ENCODE data around the gene MAGEA10.
"Not testable (repeated sequence)": the region's sequence is repeated elsewhere in the genome, so short reads cannot be mapped to it uniquely, and the experiment has no call there.

The MAGEA10 gene

DNA sequence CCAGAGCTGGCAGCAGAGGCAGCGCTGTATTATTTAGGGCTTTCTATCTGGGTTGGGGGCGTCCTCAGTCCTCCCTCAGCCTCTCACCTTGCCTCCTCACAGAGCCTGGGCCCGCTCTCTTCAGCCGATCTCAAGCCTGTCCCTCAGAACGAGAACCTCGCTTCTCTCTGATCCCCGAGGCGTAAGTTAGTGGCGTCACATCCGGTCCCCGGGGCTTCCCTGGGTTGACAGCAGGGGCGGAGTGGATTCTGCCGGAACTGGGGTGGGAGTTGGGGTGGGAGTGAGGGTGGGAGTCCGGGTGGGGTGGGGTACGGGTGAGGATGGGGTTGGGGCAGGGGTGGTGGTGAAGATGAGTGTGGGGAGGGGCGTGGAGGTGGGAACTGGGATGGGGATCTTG is at the start of gene MAGEA10:
TSS of gene MAGEA10 (minus strand) at position 190 of the 397 bp plus-strand sequence. CDS start 2,957 bp downstream, outside the sequence.
- DNase-seq = no peak
- H3K4me1 Mint-ChIP-seq (ENCODE audit: low read depth) = no peaks in the 10 kb centered on the region
- H3K36me3 Mint-ChIP-seq (ENCODE audit: low read depth) = no peaks in the 10 kb centered on the region
- no peak within 1 kb of the TSS for H3K27ac Mint-ChIP-seq
- H3K27me3 Mint-ChIP-seq = peaks cover 5% of the 10 kb centered on the region
- H3K4me3 Mint-ChIP-seq = no peak within 1 kb of the TSS
- H3K9me3 Mint-ChIP-seq = no peaks in the 10 kb centered on the region

DNA sequence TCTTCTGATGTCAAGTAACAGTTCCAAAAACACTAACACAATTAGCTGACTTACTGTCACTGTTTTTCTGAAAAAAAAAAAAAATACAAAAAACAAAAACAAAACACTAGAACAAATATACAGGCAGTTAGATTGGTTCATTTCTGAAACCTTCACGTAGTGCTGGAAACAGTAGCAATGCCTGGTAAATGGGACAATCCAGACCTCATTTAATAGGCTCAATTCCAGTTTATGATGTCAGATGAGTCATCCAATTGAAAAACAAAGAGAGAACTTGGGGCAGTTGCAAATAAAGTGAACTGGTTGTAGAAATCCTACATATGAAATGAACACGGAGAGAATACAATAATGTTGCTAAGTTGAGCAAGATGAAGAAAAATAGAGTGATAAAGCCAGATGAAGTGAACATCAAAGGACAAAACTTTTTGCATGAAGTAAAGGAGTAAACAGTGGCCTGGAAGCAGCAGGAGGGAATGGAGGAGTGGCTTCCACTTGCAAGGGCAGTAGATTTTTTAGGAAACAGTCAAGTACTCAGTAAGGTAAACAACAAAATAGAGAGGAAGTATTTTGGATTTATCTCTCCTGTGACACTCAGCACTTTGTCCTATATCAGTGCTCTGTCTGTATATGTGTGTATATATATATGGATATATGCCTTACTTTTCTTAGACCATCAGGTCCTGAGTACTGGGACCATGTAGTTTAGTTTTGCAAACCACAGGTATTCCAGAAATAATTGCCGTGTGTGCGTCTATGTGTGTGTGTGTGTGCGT is 39.3 kb upstream of the MAGEA10 start:
- no peak overlapping the region for H3K4me3 Mint-ChIP-seq
- DNase-seq = no peak
- no peaks in the 10 kb centered on the region for H3K9me3 Mint-ChIP-seq
- no peak overlapping the region for H3K27ac Mint-ChIP-seq
- peaks cover 7% of the 10 kb centered on the region for H3K27me3 Mint-ChIP-seq
- no peaks in the 10 kb centered on the region for H3K4me1 Mint-ChIP-seq (ENCODE audit: low read depth)
- H3K36me3 Mint-ChIP-seq (ENCODE audit: low read depth) = no peaks in the 10 kb centered on the region

DNA sequence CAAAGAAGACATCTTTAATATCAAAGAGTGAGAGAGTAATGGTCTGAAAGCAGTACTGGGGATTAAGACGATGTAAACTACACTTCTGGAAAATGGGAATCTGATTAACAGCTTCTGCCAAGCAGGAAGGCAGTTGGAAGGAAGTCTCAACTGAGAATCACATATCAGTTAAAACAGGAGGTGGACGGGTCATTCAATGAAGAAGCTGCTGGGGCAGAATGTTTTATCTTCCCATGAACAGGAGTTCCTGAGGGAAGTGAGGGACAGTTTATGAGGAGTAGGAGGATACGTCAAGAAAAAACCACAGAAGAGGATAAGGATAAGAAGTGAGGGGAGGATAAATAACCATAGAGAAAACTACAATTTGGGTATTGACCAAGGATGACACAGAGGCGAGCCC is 38.7 kb upstream of the MAGEA10 start:
- H3K9me3 Mint-ChIP-seq = no peaks in the 10 kb centered on the region
- DNase-seq = no peak

GRCh38 chrX:152175892-152176291 is 37.5 kb upstream of the MAGEA10 start:
- not testable (repeated sequence) for H3K9me3 Mint-ChIP-seq; H3K36me3 Mint-ChIP-seq (ENCODE audit: low read depth); H3K4me3 Mint-ChIP-seq; DNase-seq; H3K27ac Mint-ChIP-seq; H3K4me1 Mint-ChIP-seq (ENCODE audit: low read depth)
- peaks cover 11% of the 10 kb centered on the region for H3K27me3 Mint-ChIP-seq

More for the DNA sequence above, 38.7 kb upstream of the MAGEA10 start:
- Mint-ChIP-seq H3K27ac (no peak overlapping the region), H3K4me1 (ENCODE audit: low read depth) (no peaks in the 10 kb centered on the region), H3K27me3 (peaks cover 8% of the 10 kb centered on the region), H3K4me3 (no peak overlapping the region), H3K36me3 (ENCODE audit: low read depth) (no peaks in the 10 kb centered on the region)

- not testable (repeated sequence) for H3K4me3 Mint-ChIP-seq; DNase-seq; H3K9me3 Mint-ChIP-seq; H3K27ac Mint-ChIP-seq; H3K4me1 Mint-ChIP-seq (ENCODE audit: low read depth); H3K36me3 Mint-ChIP-seq (ENCODE audit: low read depth)
- H3K27me3 Mint-ChIP-seq = peaks cover 11% of the 10 kb centered on the region
These were observed 35.5 kb upstream of the MAGEA10 start for GRCh38 chrX:152173923-152174322.

DNA sequence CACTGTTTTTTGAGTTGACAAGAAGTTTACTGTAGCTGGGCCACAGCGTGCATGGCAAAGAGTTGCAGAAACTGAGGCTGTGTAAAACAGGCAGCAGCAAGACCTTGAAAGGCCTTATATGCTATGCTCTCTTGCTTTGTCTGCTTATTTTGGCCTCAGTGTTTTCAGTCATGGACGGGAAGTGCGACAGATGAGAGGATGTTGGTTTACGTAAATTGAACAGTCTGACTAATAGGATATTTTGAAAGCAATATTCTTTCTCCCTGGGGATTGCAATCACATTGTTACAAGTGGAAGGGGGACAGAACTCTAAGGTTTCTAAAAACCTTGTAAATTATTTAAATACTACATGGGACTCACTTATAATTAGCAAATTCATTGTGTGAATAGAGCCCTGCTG is 32.2 kb upstream of the MAGEA10 start:
- Mint-ChIP-seq H3K9me3 (no peaks in the 10 kb centered on the region), H3K4me3 (no peak overlapping the region), H3K36me3 (ENCODE audit: low read depth) (no peaks in the 10 kb centered on the region), H3K27ac (no peak overlapping the region), H3K27me3 (peaks cover 11% of the 10 kb centered on the region), H3K4me1 (ENCODE audit: low read depth) (no peaks in the 10 kb centered on the region)
- DNase-seq = no peak

- Mint-ChIP-seq H3K4me1 (ENCODE audit: low read depth) (no peaks in the 10 kb centered on the region), H3K36me3 (ENCODE audit: low read depth) (no peaks in the 10 kb centered on the region), H3K27me3 (peaks cover 9% of the 10 kb centered on the region), H3K4me3 (no peak overlapping the region), H3K27ac (no peak overlapping the region), H3K9me3 (no peaks in the 10 kb centered on the region)
- no peak for DNase-seq
These were observed 26.8 kb upstream of the MAGEA10 start for GRCh38 chrX:152165033-152165743.

- Mint-ChIP-seq H3K36me3 (ENCODE audit: low read depth) (no peaks in the 10 kb centered on the region), H3K4me1 (ENCODE audit: low read depth) (no peaks in the 10 kb centered on the region), H3K27ac (no peak overlapping the region), H3K4me3 (no peak overlapping the region), H3K27me3 (peaks cover 24% of the 10 kb centered on the region), H3K9me3 (no peaks in the 10 kb centered on the region)
- no peak for DNase-seq
These were observed 18.7 kb upstream of the MAGEA10 start for GRCh38 chrX:152157042-152157441.

GRCh38 chrX:152155766-152156310 is 17.5 kb upstream of the MAGEA10 start:
- Mint-ChIP-seq H3K27ac (no peak overlapping the region), H3K9me3 (no peaks in the 10 kb centered on the region), H3K4me1 (ENCODE audit: low read depth) (no peaks in the 10 kb centered on the region), H3K4me3 (no peak overlapping the region), H3K27me3 (peaks cover 20% of the 10 kb centered on the region), H3K36me3 (ENCODE audit: low read depth) (no peaks in the 10 kb centered on the region)
- no peak for DNase-seq

- Mint-ChIP-seq H3K27ac (no peak overlapping the region), H3K9me3 (no peaks in the 10 kb centered on the region), H3K36me3 (ENCODE audit: low read depth) (no peaks in the 10 kb centered on the region), H3K4me3 (no peak overlapping the region), H3K4me1 (ENCODE audit: low read depth) (no peaks in the 10 kb centered on the region), H3K27me3 (peaks cover 29% of the 10 kb centered on the region)
- DNase-seq = no peak
These were observed 15.7 kb upstream of the MAGEA10 start for GRCh38 chrX:152154050-152154449.

GRCh38 chrX:152151256-152151655 is 12.9 kb upstream of the MAGEA10 start:
- Mint-ChIP-seq H3K27ac (no peak overlapping the region), H3K4me1 (ENCODE audit: low read depth) (no peaks in the 10 kb centered on the region), H3K9me3 (no peaks in the 10 kb centered on the region), H3K4me3 (no peak overlapping the region), H3K36me3 (ENCODE audit: low read depth) (no peaks in the 10 kb centered on the region), H3K27me3 (peaks cover 32% of the 10 kb centered on the region)
- no peak for DNase-seq

DNA sequence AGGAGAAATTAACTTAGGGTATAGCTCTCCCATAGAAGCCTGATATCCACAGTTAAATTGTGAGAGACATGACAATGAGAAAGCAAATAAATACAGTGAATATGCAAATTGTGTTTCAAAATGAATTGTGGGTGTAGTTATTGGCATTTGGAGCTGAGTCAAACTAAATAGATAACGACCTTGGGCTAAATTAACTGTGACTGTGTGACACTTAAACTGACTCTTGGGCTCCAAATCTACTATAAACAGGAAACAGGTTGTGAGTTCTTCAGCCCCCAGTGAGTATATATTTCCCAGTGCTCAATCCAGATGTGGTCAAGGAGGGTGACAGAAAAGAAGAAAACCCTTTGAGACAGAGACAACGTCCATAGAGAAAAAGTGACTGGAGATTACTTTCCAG is 11.3 kb upstream of the MAGEA10 start:
- no peak for DNase-seq
- no peak overlapping the region for H3K27ac Mint-ChIP-seq
- H3K36me3 Mint-ChIP-seq (ENCODE audit: low read depth) = no peaks in the 10 kb centered on the region
- no peak overlapping the region for H3K4me3 Mint-ChIP-seq
- H3K27me3 Mint-ChIP-seq = peaks cover 25% of the 10 kb centered on the region
- no peaks in the 10 kb centered on the region for H3K4me1 Mint-ChIP-seq (ENCODE audit: low read depth)
- no peaks in the 10 kb centered on the region for H3K9me3 Mint-ChIP-seq

GRCh38 chrX:152139589-152139988 is 1.2 kb upstream of the MAGEA10 start:
- no peak overlapping the region for H3K27ac Mint-ChIP-seq
- H3K27me3 Mint-ChIP-seq = peaks cover 6% of the 10 kb centered on the region
- no peaks in the 10 kb centered on the region for H3K9me3 Mint-ChIP-seq
- H3K36me3 Mint-ChIP-seq (ENCODE audit: low read depth) = no peaks in the 10 kb centered on the region
- no peaks in the 10 kb centered on the region for H3K4me1 Mint-ChIP-seq (ENCODE audit: low read depth)
- H3K4me3 Mint-ChIP-seq = no peak overlapping the region
- no peak for DNase-seq

GRCh38 chrX:152137771-152138387 is 498 bp downstream of the MAGEA10 start:
- H3K27ac Mint-ChIP-seq = no peak overlapping the region
- no peak overlapping the region for H3K4me3 Mint-ChIP-seq
- no peaks in the 10 kb centered on the region for H3K36me3 Mint-ChIP-seq (ENCODE audit: low read depth)
- no peaks in the 10 kb centered on the region for H3K4me1 Mint-ChIP-seq (ENCODE audit: low read depth)
- DNase-seq = no peak
- peaks cover 5% of the 10 kb centered on the region for H3K27me3 Mint-ChIP-seq
- no peaks in the 10 kb centered on the region for H3K9me3 Mint-ChIP-seq

DNA sequence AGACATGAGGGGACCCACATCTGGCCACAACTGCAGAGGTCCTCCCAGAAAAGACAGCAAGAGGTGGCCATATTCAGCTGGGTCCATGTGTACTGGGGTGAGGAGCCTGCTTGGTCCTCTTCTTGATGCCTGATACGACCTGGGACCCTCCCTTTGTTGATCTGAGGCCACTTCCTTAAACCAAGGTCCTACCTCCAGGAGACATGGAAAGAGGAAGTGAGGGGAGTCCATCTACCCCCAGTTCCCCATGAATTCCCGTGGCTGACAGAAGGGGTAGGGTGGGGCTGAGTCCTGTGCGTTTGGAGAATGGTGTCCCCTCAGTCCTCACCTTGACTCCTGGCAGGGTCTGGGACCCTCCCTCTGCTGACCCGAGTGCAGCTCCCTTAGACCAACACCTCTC is 2.1 kb downstream of the MAGEA10 start:
- H3K27ac Mint-ChIP-seq = no peak overlapping the region
- no peaks in the 10 kb centered on the region for H3K4me1 Mint-ChIP-seq (ENCODE audit: low read depth)
- H3K4me3 Mint-ChIP-seq = no peak overlapping the region
- H3K36me3 Mint-ChIP-seq (ENCODE audit: low read depth) = no peaks in the 10 kb centered on the region
- no peaks in the 10 kb centered on the region for H3K9me3 Mint-ChIP-seq
- no peak for DNase-seq
- H3K27me3 Mint-ChIP-seq = peaks cover 15% of the 10 kb centered on the region

Measured in activated T-cell treated with anti-CD3 and anti-CD28 coated beads, Interleukin-2, amount 50 U/mL, for 24 hours (primary cell).